ENCODE data around the gene TTN.

GRCh38 chr2:178579006-178579405, 228.2 kb downstream of the TTN start:
- no peak for TF ChIP-seq EZH2 (IDR thresholded peaks at IDR 0.05)
- TF ChIP-seq POLR2AphosphoS5 (IDR thresholded peaks at IDR 0.05; ENCODE audit: low read depth, low read length), result no peak
- TF ChIP-seq CTCF (IDR thresholded peaks at IDR 0.05 in 2 of 3, conservative IDR thresholded peaks at IDR 0.05 in 1 of 3; ENCODE audit: borderline replicate concordance in 1 of 3, insufficient read depth in 1 of 3, low read depth in 2 of 3, low read length in 2 of 3), result no peak
- no peak for TF ChIP-seq POLR2A (IDR thresholded peaks at IDR 0.05; ENCODE audit: borderline replicate concordance, extremely low read depth, insufficient read depth, insufficient read length)
- no peak for TF ChIP-seq YY1 (IDR thresholded peaks at IDR 0.05; ENCODE audit: extremely low read depth, insufficient replicate concordance, low read depth, low read length)

Measured in HCT116 (cell line).